Brain microvascular endothelial cell (primary cell): ENCODE measurements around the gene AMACR.

Experiments
- DNase-seq: peaks from one replicate; pipeline ENCODE4 v3.0.0-alpha.2; 2020
- H3K27ac ChIP-seq: fragments of 250-450 bp; sonication (Bioruptor Pico); 2 replicates; pipeline ENCODE4 v1.5.1; 2020; ENCODE audit warnings: mild to moderate bottlenecking, moderate library complexity
- H3K27me3 ChIP-seq: fragments of 250-450 bp; sonication (Bioruptor Pico); replicated peaks from 2 replicates; pipeline ENCODE4 v1.5.1; 2020; ENCODE audit warnings: mild to moderate bottlenecking
- H3K36me3 ChIP-seq: fragments of 250-450 bp; sonication (Bioruptor Pico); replicated peaks from 2 replicates; pipeline ENCODE4 v1.5.1; 2020; ENCODE audit warnings: mild to moderate bottlenecking
- H3K4me3 ChIP-seq: 2 replicates; pipeline ENCODE4 v1.5.1; 2011; ENCODE audit warnings: low read depth, mild to moderate bottlenecking, control low read depth, low read length, moderate library complexity
- in situ Hi-C: cut with HindIII; loops from 2 replicates; pipeline ENCODE4 v1.10.0; 2017; ENCODE audit warnings: low sequenced_read_pairs, low pct_ligation_motif_present
- TF ChIP-seq, protein P1 (sequence below): IDR thresholded peaks from 2 replicates; pipeline ENCODE4 v1.5.1; 2011; ENCODE audit warnings: low read depth, mild to moderate bottlenecking, moderate library complexity, low read length, control low read depth, inconsistent platforms; ENCODE audit errors: missing control alignments

AMACR gene

DNA sequence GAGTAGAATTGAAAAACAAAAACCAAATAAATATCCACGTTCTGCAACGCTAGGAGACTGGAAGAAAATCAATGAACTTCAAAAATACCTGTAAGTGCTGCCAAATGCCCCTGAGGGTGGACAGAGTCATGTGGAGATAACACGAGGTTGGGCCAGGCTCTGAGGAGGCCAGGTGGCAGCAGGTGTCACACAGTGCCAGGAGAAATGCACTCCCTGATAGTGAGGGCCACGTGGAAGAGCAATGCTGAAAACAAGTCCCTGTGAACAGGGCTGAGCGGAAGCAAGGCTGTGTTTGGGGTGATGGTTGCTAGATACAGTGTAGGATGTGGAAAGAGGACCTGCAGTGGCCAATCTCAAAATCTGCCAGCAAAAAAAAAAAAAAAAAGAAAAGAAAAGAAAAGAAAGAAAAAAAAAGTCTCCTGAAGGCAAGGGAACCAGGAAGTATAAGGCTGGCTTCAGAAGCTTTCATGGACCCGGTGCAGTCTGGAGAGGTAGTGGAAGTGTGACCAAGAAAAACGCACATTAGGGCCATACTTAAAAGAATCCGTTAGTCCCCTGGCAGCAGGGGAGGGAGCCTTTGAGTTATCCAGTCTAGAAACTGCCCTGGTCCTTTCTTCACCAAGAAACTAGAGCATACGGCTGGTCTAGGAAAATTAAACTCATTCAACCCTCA, 18.4 kb upstream of the AMACR start:
- H3K27ac ChIP-seq: no peak overlapping the region
- no peak overlapping the region for H3K4me3 ChIP-seq
- in situ Hi-C loops: no loop called here
- no peaks in the 10 kb centered on the region for H3K27me3 ChIP-seq
- TF ChIP-seq, protein P1, sequence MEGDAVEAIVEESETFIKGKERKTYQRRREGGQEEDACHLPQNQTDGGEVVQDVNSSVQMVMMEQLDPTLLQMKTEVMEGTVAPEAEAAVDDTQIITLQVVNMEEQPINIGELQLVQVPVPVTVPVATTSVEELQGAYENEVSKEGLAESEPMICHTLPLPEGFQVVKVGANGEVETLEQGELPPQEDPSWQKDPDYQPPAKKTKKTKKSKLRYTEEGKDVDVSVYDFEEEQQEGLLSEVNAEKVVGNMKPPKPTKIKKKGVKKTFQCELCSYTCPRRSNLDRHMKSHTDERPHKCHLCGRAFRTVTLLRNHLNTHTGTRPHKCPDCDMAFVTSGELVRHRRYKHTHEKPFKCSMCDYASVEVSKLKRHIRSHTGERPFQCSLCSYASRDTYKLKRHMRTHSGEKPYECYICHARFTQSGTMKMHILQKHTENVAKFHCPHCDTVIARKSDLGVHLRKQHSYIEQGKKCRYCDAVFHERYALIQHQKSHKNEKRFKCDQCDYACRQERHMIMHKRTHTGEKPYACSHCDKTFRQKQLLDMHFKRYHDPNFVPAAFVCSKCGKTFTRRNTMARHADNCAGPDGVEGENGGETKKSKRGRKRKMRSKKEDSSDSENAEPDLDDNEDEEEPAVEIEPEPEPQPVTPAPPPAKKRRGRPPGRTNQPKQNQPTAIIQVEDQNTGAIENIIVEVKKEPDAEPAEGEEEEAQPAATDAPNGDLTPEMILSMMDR: no peak
- H3K36me3 ChIP-seq: no peaks in the 10 kb centered on the region
- DNase-seq: no peak

DNA sequence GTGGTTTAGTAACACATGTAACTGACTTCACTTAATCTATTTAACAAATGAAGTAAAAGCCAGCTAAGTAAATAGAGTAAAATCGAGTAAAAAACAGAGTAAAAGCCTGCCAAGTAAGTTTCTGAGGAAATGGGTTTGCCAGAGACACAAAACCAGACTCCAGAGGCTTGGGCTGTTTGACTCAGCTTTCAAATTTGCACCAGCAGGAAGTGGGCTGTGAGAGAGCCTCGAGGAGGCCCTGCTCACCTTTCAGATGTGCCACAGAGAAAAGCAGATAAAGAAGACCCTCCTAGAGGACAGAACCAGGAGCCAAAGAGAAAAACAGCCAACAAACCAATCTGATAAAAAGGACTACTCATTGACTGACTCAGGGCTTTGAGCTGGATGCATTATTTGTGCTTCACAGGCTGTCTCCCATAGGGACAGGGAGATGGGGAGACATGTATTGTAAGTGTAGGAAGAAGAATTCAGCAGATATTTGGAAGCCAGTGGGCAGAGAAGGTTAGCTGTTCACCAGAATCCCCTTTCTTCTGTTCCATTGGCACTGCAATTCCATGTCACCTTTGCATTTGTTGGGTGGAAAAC, 14.4 kb upstream of the AMACR start:
- no peaks in the 10 kb centered on the region for H3K27me3 ChIP-seq
- H3K36me3 ChIP-seq: no peaks in the 10 kb centered on the region
- TF ChIP-seq, protein P1: no peak
- DNase-seq: peak; percentile 53
- H3K27ac ChIP-seq: no peak overlapping the region
- H3K4me3 ChIP-seq: no peak overlapping the region
- in situ Hi-C loops: no loop called here

DNA sequence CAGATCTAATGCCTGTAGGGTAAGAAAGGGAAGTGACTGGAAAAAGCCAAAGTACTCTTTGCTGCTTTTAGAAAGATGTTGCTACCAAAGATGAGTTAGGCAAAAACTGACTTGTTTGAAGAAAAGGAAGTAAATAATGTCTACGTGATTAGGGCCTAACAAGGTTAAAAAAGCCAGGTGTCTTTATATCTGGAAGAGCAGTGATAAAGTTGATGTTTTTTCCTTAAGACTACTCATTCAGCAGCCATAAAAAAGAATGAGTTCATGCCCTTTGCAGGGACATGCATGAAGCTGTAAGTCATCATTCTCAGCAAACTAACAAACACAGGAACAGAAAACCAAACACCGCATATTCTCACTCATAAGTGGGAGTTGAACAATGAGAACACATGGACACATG, 13.5 kb upstream of the AMACR start:
- no peak overlapping the region for H3K27ac ChIP-seq

DNA sequence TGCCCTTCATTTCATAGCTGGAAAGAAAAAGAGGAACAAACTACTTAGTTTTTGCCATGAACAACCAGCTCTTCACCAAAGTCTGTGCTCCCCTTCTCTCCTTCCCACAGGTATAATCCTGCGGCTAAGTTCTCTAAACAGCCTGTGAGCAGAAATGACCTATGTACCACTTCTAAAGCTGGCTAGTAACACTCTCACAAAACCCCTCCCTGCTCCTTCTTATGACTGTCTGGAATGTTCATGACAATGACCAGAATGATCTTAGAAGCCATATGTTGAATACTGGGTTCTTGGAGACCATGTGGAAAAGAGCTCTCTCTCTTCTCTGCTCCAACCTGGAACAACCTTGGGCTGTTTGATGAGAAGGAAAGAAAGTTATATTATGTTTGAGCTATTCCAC, 12.9 kb upstream of the AMACR start:
- no peaks in the 10 kb centered on the region for H3K27me3 ChIP-seq
- no peak overlapping the region for H3K27ac ChIP-seq
- H3K36me3 ChIP-seq: no peaks in the 10 kb centered on the region
- H3K4me3 ChIP-seq: no peak overlapping the region
- in situ Hi-C loops: no loop called here
- DNase-seq: no peak
- TF ChIP-seq, protein P1: no peak

More for the DNA sequence above, 13.5 kb upstream of the AMACR start:
- TF ChIP-seq, protein P1: no peak
- H3K27me3 ChIP-seq: no peaks in the 10 kb centered on the region
- no peak overlapping the region for H3K4me3 ChIP-seq
- no peak for DNase-seq
- in situ Hi-C loops: no loop called here
- no peaks in the 10 kb centered on the region for H3K36me3 ChIP-seq

DNA sequence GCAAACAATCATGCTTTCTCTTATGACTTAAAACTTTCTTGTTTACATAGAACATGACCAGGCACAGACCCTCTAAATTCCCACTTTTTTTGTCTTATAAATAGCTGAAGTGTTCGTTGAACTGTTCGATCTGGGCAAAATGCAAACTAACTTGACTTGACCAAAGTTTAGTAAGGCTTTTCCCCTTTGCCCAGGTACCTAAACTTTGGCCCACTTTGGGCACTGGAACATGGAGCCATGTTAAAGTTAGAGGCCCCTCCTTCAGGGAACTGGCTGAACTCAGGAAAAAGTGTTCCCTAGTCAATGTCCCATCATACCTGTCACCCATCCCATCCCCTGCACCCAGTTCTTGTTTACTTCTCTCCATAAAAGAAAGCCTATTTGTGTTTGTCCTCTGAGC, 9.4 kb upstream of the AMACR start:
- DNase-seq: no peak
- Histone ChIP-seq H3K27me3 (no peaks in the 10 kb centered on the region), H3K4me3 (no peak overlapping the region), H3K36me3 (no peaks in the 10 kb centered on the region), H3K27ac (no peak overlapping the region)
- TF ChIP-seq, protein P1: no peak
- in situ Hi-C loops: no loop called here

DNA sequence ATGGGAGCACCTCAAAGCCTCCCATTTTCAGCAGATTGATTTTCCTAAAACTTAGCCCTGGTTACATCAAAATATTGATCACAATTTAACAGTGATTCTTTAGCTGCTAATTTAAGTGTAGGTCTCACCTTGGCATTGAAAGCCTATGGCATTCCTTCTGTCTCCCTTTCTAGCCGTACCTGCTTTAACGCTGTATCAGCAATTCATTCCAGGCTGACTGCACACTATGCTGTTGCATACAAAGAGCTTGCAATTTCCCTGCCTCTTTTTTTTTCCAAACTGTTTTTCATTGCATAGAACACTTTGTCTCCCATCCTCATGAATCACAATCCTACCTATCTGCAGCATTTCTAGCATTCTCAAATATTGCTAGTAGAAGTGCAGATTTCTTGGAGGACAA, 8.9 kb upstream of the AMACR start:
- H3K27ac ChIP-seq: no peak overlapping the region
- TF ChIP-seq, protein P1: no peak
- in situ Hi-C loops: no loop called here
- DNase-seq: no peak
- no peak overlapping the region for H3K4me3 ChIP-seq
- no peaks in the 10 kb centered on the region for H3K36me3 ChIP-seq
- H3K27me3 ChIP-seq: no peaks in the 10 kb centered on the region
